ENCODE data around the gene MPC2.

MPC2 gene

DNA sequence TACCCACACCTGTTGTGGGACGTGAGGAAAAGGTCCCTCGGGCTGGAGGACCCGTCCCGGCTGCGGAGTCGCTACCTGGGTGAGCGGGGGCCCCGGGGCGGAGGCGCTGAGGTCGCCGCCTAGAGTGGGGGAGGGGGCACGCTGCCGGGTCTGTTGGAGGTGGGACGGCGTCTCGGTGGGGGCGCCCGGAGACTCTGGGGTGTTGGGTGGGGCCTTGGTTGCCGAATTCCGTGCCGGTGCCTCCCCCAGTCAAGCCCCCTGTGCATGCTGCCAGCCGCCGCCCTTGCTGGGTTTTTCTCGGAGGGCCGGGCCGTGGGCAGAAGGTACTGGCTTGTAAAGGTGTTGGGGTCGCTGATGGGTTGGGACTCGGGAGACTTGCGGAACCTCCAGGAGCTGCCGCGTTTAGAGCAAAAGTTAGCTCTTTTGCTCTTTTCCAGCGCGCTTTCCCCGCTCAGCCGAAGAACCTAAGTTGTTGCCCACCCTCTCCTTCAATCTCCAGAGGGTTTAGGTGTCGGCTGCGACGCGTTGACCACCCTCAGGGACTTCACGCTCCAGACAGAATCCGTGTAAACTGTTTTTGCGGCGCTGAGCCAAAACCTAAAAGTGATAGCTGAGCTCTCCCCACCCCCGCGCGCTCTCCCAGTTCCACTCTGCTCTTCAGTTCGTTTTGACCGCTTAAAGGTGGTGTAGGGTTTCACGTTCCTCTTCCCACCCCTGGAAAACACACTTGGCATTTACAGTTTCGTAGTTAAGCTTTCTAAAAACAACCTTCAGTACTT lies at the start of gene MPC2:
TSS of gene MPC2 (minus strand) at position 143 of the 779 bp plus-strand sequence. CDS start 1,231 bp downstream, outside the sequence.
- DNase-seq (ENCODE audit: low read depth): peak; percentile 39

GRCh38 chr1:167984886-167985489 lies 48.1 kb upstream of the MPC2 start:
- DNase-seq (ENCODE audit: low read depth): no peak

DNA sequence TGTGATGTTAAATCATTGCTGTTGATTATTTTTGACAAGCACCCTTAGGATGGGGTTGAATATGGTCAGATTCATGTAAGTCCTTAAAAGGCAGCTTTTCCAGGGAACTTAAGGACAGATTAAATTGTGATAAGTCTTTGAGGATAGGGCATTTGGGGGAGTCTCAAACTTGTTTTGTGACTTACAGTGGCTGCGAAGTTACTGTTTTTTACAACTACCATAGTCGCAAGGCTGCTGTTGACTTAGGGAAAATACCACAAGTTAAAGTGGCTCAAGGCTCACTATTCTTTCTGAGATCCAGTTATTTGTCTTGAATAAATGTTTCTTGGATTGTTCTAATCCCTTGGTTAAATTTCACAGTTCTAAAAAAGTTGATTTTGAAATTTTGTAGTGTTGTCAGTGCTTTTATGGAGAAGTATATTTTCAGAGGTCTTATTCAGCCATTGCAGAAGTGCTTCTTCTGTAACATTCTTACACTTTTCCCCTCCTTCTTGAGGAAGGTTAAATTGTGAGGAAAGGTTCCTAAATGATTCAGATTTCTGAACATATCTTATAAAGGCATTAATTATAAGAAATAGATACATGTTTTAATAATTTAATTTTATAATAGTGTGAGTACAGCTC lies 47.0 kb upstream of the MPC2 start:
- no peak for DNase-seq (ENCODE audit: low read depth)

DNA sequence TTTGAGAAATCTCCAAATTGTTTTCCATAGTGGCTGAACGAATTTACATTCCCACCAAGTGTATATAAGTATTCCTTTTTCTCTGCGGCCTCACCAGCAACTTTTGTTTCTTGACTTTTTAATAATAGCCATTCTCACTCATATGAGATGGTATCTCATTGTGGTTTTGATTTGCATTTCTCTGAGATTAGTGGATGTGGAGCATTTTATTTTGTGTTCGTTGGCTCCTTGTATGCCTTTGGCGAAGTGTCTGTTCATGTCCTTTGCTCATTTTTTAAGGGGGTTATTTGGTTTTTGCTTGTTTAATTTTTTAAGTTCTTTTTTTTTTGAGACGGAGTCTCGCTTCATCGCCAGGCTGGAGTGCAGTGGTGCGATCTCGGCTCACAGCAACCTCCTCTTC lies 45.1 kb upstream of the MPC2 start:
- DNase-seq (ENCODE audit: low read depth): no peak

- DNase-seq (ENCODE audit: low read depth): no peak
Measured at GRCh38 chr1:167977245-167977644, 40.4 kb upstream of the MPC2 start.

DNA sequence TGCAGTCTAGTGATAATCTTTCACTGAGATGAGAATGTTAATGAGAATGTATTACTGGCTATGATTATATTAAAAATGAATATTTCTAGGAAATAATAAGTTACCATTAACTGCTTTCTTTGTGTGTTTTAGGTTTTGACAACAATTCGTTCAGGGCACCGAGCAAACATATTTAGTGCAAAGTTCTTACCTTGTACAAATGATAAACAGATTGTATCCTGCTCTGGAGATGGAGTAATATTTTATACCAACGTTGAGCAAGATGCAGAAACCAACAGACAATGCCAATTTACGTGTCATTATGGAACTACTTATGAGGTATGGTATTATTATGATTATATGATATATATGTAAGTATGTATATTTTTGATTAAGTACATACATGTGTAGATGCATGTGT lies 37.8 kb upstream of the MPC2 start:
- DNase-seq (ENCODE audit: low read depth): no peak

GRCh38 chr1:167973832-167974231 lies 37.0 kb upstream of the MPC2 start:
- DNase-seq (ENCODE audit: low read depth): no peak

- no peak for DNase-seq (ENCODE audit: low read depth)
Measured at GRCh38 chr1:167968569-167968968, 31.7 kb upstream of the MPC2 start.

DNA sequence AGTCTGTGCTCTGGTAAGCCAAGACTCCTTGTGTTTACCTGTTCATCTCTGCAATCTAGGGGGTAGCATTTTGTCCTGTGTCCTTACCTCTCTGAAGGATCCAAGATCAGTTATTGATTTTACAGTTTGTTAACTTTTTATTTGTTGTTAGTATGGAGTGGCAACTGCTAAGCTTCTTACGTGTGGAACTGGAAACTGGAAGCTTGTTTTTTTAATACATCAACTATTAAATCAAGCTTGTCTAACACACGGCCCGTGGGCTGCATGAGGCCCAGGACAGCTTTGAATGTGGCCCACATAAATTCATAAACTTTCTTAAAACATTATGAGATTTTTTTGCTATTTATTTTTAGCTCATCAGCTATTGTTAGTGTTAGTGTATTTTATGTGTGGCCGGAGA lies 29.2 kb upstream of the MPC2 start:
- no peak for DNase-seq (ENCODE audit: low read depth)

DNA sequence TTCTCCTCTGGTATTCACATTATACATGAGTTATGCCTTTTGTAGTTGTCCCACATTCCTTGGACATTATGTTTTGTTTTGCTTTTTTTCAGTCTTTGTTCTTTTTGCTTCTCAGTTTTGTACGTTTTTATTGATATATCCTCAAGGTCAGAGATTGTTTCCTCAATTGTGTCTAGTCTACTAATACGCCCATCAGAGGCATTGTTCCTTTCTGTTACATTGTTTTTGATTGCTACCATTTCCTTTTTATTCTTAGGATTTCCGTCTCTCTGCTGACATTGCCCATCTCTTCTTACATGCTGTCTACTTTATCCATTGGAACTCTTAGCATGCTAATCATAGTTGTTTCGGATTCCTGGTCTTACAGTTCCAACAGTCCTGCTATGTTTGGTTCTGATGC lies 27.8 kb upstream of the MPC2 start:
- no peak for DNase-seq (ENCODE audit: low read depth)

DNA sequence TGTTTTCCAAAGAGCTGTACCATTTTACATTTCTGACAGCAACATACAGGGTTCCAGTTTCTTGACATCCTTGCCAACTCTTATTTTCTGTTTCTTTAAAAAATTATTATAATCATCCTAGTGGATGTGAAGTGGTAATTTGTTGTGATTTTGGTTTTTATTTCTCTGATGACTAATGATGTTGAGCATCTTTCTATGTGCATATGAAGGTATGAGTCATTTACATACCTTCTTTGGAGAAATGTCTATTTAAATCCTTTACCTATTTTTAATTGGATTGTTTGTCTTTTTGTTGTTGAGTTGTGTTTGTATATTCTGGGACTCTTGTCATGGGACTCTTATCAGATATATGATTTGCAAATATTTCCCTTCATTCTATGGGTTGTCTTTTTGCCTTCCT lies 20.8 kb upstream of the MPC2 start:
- DNase-seq (ENCODE audit: low read depth): no peak

DNA sequence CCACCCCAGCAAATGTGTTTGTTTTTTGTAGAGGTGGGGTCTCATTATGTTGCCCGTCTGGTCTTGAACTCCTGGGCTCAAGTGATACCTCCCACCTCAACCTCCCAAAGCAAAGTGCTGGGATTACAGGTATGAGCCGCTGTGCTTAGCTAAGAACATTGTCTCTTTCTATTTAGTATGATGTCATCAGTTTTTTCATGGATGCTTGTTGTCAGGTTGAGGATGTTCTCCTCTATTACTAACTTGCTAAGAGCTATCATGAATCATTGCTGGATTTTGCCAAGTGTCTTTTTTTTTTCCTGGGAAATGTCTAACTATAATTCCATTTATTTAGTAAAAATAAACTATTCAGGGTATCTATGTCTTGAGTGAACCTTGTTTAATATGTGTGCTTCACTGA lies 19.0 kb upstream of the MPC2 start:
- DNase-seq (ENCODE audit: low read depth): no peak

DNA sequence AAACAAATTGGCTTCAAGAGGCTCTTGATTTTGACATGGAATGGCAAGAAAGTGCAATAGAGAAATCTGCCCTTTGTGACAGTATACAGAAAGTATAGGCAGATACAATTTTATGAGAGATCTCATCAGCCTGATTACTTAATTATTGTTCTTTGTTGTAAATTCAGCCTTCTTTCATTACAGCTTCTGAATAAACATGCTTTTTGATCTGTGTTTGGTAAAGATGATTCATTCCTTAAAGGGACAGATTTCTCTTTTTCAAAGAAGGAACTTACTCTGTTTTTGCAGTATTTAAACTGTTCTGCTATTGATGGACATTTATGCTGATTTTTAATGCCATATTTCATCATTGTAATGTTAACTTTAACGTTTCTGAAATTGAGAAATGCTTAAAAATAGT lies 13.7 kb upstream of the MPC2 start:
- no peak for DNase-seq (ENCODE audit: low read depth)

- DNase-seq (ENCODE audit: low read depth): no peak
Measured at GRCh38 chr1:167949785-167950184, 12.9 kb upstream of the MPC2 start.

DNA sequence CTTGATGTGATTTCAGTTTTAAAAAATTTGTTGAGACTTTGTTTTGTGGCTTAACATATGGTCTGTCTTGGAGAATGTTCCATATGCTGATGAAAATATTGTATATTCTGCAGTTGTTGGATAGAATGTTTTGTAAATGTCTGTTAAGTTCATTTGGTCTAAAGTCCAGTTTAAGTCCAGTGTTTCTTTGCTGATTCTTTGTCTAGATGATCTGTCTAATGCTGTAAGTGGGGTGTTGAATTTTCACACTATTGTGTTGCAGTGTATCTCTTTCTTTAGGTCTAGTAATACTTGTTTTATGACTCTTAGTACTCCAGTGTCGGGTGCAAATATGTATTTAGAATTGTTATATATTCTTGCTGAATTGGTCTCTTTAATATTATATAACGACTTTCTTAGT lies 10.9 kb upstream of the MPC2 start:
- DNase-seq (ENCODE audit: low read depth): no peak

GRCh38 chr1:167943541-167943940 lies 6.7 kb upstream of the MPC2 start:
- DNase-seq (ENCODE audit: low read depth): no peak

GRCh38 chr1:167940264-167940663 lies 3.4 kb upstream of the MPC2 start:
- DNase-seq (ENCODE audit: low read depth): no peak

GRCh38 chr1:167938080-167938636 lies 1.3 kb upstream of the MPC2 start:
- DNase-seq (ENCODE audit: low read depth): no peak

- no peak for DNase-seq (ENCODE audit: low read depth)
Measured at GRCh38 chr1:167937709-167938010, 788 bp upstream of the MPC2 start.

DNA sequence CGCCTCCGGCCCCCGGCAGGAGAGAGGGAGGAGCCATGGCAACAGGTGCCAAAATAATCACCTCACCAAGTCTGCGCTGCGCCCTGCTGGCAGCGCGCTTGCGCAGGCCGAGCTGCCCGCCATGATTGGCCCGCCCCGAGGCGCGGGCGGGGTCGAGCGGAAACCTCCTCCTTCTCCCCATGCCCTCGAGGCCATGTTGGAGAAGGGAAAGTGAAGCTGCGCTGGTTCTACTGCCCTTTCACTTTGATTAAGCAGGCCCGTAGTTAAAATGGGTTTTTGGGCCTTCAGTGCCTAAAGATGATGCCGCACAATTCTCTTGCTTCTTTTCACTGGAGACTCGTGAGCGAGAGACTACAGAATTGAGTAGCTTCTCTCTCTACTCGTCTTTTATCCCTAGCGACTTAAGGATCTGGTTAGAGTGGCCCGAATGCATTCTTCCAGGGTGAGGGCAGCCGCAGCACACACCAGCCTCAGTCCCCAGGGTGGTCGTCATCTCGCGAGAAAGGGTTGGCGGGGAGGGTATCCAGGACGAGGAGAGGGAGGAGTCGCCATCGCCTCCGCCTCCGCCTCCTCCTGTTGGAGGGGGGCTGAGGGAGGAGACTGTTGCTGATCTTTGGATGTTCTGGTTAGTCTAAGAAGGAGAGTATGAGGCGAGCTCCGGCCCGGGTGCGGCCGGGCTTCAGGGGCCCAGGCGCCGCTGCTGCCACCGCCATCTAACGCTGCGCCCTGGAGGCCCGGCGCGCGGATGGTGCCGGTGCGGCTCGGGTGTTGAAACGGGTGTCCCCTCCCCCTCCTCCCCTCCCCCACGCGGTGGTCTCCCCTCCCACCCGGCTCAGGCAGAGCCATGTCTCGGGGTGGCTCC lies 573 bp downstream of the MPC2 start, which contains the start of gene DCAF6:
TSS of gene DCAF6 (plus strand) at position 616 of the 862 bp plus-strand sequence. CDS start at position 845, 229 bp downstream.
- peak; percentile 92 for DNase-seq (ENCODE audit: low read depth)

DNA sequence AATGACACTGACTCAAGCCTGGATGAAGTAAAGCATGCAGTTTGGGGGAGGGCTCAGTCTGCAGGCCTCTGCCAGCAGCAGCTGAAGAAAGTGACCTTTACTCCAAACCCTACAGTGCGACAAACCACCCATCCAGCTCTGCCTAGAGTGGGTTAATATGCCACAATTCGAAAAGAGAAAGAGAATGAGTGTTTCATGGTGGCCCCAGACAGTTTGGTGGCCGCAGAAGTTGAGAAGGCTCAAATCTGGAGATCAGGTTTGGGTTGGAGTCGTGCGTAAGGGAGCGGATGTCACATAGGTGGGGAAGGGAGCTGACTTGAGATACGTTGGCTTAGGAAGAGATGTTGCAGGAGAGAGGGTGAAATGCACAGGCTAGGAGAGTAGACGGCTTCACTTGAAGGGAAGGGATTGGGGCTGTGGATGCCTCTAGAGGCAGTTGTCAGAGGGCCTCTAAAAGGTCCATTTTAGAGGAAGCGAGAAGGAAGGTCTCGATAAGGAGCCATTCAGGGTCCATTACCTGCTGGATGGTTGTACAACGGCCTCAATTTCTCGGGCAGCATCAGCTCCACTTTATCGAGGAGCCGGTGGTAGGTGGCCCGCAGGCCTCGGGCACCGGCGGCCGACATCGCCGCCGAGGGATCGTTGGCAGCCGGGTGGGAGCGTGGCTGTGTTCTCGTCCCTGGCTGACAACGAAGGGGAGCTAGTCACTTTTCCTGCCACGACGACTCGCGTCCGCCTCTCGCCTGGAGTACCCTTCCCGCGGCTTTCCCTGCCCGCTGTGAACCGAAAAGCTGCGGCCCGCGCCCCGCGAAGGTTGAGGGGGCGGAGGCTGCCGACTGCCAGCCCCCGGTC lies 1.4 kb downstream of the MPC2 start:
- DNase-seq (ENCODE audit: low read depth): no peak
